Measurements from ENCODE around the gene ADAM8. TPM values are rescaled to one million over a fixed set of nuclear protein-coding genes. Genes with fewer than 3 reads are reported as not detected.
A peak's percentile ranks its signal among the peaks of the same experiment; 100 is the strongest.

ADAM8 gene
- total RNA-seq, 2 donors from 2014 or later = 3.7 to 5.7 TPM

GRCh38 chr10:133310399-133310755, 33.7 kb upstream of the ADAM8 start:
- Histone ChIP-seq H3K4me1 (no peaks in the 10 kb centered on the region), H3K9ac (ENCODE audit: low read depth in 2 of 2, low read length in 2 of 2) (peak overlapping the region in 1 of 2 donors; percentile 72), H3K27ac (peak overlapping the region; percentile 97), H3K27me3 (no peaks in the 10 kb centered on the region), H3K9me3 (no peaks in the 10 kb centered on the region), H3K4me3 (peak overlapping the region; percentile 95), H3K36me3 (no peaks in the 10 kb centered on the region)
- no peak for DNase-seq
- intact Hi-C loops (cut with DNase I) = no loop called here
- TF ChIP-seq, protein P1, sequence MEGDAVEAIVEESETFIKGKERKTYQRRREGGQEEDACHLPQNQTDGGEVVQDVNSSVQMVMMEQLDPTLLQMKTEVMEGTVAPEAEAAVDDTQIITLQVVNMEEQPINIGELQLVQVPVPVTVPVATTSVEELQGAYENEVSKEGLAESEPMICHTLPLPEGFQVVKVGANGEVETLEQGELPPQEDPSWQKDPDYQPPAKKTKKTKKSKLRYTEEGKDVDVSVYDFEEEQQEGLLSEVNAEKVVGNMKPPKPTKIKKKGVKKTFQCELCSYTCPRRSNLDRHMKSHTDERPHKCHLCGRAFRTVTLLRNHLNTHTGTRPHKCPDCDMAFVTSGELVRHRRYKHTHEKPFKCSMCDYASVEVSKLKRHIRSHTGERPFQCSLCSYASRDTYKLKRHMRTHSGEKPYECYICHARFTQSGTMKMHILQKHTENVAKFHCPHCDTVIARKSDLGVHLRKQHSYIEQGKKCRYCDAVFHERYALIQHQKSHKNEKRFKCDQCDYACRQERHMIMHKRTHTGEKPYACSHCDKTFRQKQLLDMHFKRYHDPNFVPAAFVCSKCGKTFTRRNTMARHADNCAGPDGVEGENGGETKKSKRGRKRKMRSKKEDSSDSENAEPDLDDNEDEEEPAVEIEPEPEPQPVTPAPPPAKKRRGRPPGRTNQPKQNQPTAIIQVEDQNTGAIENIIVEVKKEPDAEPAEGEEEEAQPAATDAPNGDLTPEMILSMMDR (IDR thresholded peaks at IDR 0.05) = no peak

DNA sequence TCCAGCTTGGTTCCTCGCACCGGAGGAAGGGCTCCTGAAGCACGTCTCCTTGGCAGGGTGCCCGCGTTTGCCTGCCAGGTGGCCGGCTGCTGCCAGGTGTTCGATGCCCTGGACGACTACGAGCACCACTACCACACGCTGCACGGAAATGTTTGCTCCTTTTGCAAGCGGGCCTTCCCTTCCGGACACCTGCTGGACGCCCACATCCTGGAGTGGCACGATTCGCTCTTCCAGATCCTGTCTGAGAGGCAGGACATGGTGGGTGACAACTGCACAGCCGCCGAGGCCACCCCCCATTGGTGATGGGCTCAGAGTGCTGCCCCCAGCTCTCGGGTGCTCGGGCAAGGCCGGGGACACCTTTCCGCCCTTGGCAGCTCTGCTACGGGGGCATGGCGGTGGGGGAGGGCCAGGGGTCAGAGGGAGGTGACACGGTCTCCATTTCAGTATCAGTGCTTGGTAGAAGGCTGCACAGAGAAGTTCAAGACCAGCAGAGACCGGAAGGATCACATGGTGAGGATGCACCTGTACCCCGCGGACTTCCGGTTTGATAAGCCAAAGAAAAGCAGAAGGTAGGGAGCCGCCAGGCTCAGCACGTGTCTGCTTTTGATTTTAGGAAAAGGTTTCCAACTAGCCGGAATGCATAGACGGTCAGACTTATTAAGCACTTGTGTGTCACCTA, 33.2 kb upstream of the ADAM8 start:
- no peaks in the 10 kb centered on the region for H3K27me3 ChIP-seq
- TF ChIP-seq, protein P1 (IDR thresholded peaks at IDR 0.05) = no peak
- H3K4me3 ChIP-seq = peak overlapping the region; percentile 95
- intact Hi-C loops (cut with DNase I) = loop anchor here (5.0 kb wide), 1 partner anchor 48 kb away; no protein-coding TSS in a partner anchor
- peak overlapping the region; percentile 97 for H3K27ac ChIP-seq
- H3K9me3 ChIP-seq = no peaks in the 10 kb centered on the region
- peak; percentile 78 for DNase-seq
- H3K4me1 ChIP-seq = no peaks in the 10 kb centered on the region
- H3K36me3 ChIP-seq = no peaks in the 10 kb centered on the region
- H3K9ac ChIP-seq (ENCODE audit: low read depth in 2 of 2, low read length in 2 of 2) = peak overlapping the region in 1 of 2 donors; percentile 72

GRCh38 chr10:133309100-133309719, 32.5 kb upstream of the ADAM8 start:
- Histone ChIP-seq H3K9me3 (no peaks in the 10 kb centered on the region), H3K9ac (ENCODE audit: low read depth in 2 of 2, low read length in 2 of 2) (peak overlapping the region; percentile 90 to 96), H3K36me3 (no peaks in the 10 kb centered on the region), H3K4me1 (no peaks in the 10 kb centered on the region), H3K4me3 (peak overlapping the region; percentile 95), H3K27ac (peak overlapping the region; percentile 97), H3K27me3 (no peaks in the 10 kb centered on the region)
- peak; percentile 98 for DNase-seq
- intact Hi-C loops (cut with DNase I) = loop anchor here (5.0 kb wide), 1 partner anchor 47 kb away; no protein-coding TSS in a partner anchor
- TF ChIP-seq, protein P1 (IDR thresholded peaks at IDR 0.05) = no peak

GRCh38 chr10:133308421-133309099, 31.9 kb upstream of the ADAM8 start, which contains the start of the genes TUBGCP2 and ZNF511:
Gene TUBGCP2 (minus strand): TSS chr10:133308872. CDS start chr10:133302941, 5,931 bp downstream.
Gene ZNF511 (plus strand): TSS chr10:133308914. CDS start chr10:133308944, 30 bp downstream.
- H3K4me1 ChIP-seq = no peaks in the 10 kb centered on the region
- no peaks in the 10 kb centered on the region for H3K9me3 ChIP-seq
- no peaks in the 10 kb centered on the region for H3K36me3 ChIP-seq
- no peaks in the 10 kb centered on the region for H3K27me3 ChIP-seq
- intact Hi-C loops (cut with DNase I) = loop anchor here (5.0 kb wide), 1 partner anchor 46 kb away; no protein-coding TSS in a partner anchor
- peak within 1 kb of the TSS; percentile 97 for H3K27ac ChIP-seq
- peak; percentile 85 for DNase-seq
- TF ChIP-seq, protein P1 (IDR thresholded peaks at IDR 0.05) = no peak
- H3K4me3 ChIP-seq = peak within 1 kb of the TSS; percentile 95
- H3K9ac ChIP-seq (ENCODE audit: low read depth in 2 of 2, low read length in 2 of 2) = peak within 1 kb of the TSS; percentile 96 to 99

DNA sequence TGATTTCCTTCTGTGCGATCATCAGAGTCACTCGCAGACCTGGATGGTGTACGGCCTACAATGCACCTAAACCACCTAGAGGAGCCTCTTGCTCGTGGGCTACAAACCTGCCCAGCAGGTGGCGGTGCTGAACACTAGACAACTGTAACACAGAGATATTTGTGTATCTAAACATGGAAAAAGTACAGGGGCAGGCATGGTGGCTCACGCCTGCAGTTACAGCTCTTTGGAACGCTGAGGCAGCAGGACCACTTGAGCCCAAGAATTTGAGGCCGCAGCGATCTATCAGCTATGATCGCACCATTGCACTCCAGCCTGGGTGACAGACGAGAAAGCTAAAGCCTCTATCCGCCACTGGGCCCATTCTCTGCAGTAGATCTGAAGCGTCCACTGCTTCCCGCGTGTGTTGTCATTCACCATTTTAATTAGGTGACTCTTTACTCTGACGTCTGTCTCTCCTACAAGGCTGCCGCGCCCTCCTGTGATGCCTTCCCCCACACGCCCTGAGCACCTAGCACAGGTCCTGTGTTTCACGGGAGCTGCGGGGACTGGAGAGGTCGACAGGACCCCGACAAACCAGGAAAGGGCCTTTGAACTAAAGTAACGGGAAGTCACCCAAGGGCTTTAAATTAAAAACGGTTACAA, 31.2 kb upstream of the ADAM8 start:
- intact Hi-C loops (cut with DNase I) = loop anchor here (5.0 kb wide), 1 partner anchor 46 kb away; no protein-coding TSS in a partner anchor
- Histone ChIP-seq H3K27me3 (no peaks in the 10 kb centered on the region), H3K9ac (ENCODE audit: low read depth in 2 of 2, low read length in 2 of 2) (peak overlapping the region; percentile 96 to 99), H3K27ac (peak overlapping the region; percentile 97), H3K36me3 (no peaks in the 10 kb centered on the region), H3K4me3 (peak overlapping the region; percentile 95), H3K4me1 (no peaks in the 10 kb centered on the region), H3K9me3 (no peaks in the 10 kb centered on the region)
- peak; percentile 93 for DNase-seq
- TF ChIP-seq, protein P1 (IDR thresholded peaks at IDR 0.05) = peak; percentile 51

All from colonic mucosa (tissue), 4 donors.